OCI-LY3 (cell line): ENCODE results near the gene EPN2.

Experiments
- CTCF ChIP-seq: fragments of 200-600, 300-600 bp; sonication (generic); IDR thresholded peaks from 2 replicates; pipeline ENCODE4 v1.5.1; 2014; ENCODE audit warnings: antibody characterized with exemption, low read length, low read depth
- EZH2phosphoT487 ChIP-seq: fragments of 200-600 bp; shearing (Covaris generic); IDR thresholded peaks from 2 replicates; pipeline ENCODE4 v1.6.1; 2018; ENCODE audit warnings: antibody characterized with exemption, mixed run types, low read depth

- TF ChIP-seq CTCF (no peak), EZH2phosphoT487 (no peak)
Observed at GRCh38 chr17:19339341-19339815, 102.2 kb downstream of the EPN2 start.
